ENCODE data around the gene SLC3A2. TPM values are rescaled to one million over a fixed set of nuclear protein-coding genes. Genes with fewer than 3 reads are reported as not detected.
"Not testable (repeated sequence)": the region's sequence is repeated elsewhere in the genome, so short reads cannot be mapped to it uniquely, and the experiment has no call there.

Gene SLC3A2
- total and polyA plus RNA-seq, 8 donors = 131 to 228 (median 180) TPM

GRCh38 chr11:62933285-62933684, 52.6 kb downstream of the SLC3A2 start:
- H3K27ac ChIP-seq = no peak overlapping the region
- peaks cover 0 to 4% of the 10 kb centered on the region in 2 donors for H3K9me3 ChIP-seq
- DNase-seq (no peak), ATAC-seq (no peak)
- H3K36me3 ChIP-seq = no peaks in the 10 kb centered on the region
- peaks cover 0 to 24% of the 10 kb centered on the region in 2 donors for H3K27me3 ChIP-seq
- H3K4me3 ChIP-seq = no peak overlapping the region
- intact Hi-C loops (cut with DNase I) = no loop called here
- no peaks in the 10 kb centered on the region for H3K4me1 ChIP-seq
- TF ChIP-seq, protein P1, sequence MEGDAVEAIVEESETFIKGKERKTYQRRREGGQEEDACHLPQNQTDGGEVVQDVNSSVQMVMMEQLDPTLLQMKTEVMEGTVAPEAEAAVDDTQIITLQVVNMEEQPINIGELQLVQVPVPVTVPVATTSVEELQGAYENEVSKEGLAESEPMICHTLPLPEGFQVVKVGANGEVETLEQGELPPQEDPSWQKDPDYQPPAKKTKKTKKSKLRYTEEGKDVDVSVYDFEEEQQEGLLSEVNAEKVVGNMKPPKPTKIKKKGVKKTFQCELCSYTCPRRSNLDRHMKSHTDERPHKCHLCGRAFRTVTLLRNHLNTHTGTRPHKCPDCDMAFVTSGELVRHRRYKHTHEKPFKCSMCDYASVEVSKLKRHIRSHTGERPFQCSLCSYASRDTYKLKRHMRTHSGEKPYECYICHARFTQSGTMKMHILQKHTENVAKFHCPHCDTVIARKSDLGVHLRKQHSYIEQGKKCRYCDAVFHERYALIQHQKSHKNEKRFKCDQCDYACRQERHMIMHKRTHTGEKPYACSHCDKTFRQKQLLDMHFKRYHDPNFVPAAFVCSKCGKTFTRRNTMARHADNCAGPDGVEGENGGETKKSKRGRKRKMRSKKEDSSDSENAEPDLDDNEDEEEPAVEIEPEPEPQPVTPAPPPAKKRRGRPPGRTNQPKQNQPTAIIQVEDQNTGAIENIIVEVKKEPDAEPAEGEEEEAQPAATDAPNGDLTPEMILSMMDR (IDR thresholded peaks at IDR 0.05) = no peak

GRCh38 chr11:62933750-62934495, 53.2 kb downstream of the SLC3A2 start:
- Histone ChIP-seq H3K27ac (no peak overlapping the region), H3K27me3 (peaks cover 0 to 17% of the 10 kb centered on the region in 2 donors), H3K9me3 (peaks cover 0 to 4% of the 10 kb centered on the region in 2 donors), H3K36me3 (no peaks in the 10 kb centered on the region), H3K4me3 (no peak overlapping the region), H3K4me1 (no peaks in the 10 kb centered on the region)
- TF ChIP-seq, protein P1 (IDR thresholded peaks at IDR 0.05) = no peak
- DNase-seq = no peak
- ATAC-seq = no peak
- intact Hi-C loops (cut with DNase I) = no loop called here

GRCh38 chr11:62934496-62934785, 53.7 kb downstream of the SLC3A2 start:
- H3K27me3 ChIP-seq = peaks cover 0 to 12% of the 10 kb centered on the region in 2 donors
- no peak overlapping the region for H3K27ac ChIP-seq
- no peak overlapping the region for H3K4me3 ChIP-seq
- no peaks in the 10 kb centered on the region for H3K36me3 ChIP-seq
- DNase-seq (no peak), ATAC-seq (no peak)
- no peaks in the 10 kb centered on the region for H3K4me1 ChIP-seq
- H3K9me3 ChIP-seq = peaks cover 0 to 4% of the 10 kb centered on the region in 2 donors
- TF ChIP-seq, protein P1 (IDR thresholded peaks at IDR 0.05) = no peak
- intact Hi-C loops (cut with DNase I) = no loop called here

DNA sequence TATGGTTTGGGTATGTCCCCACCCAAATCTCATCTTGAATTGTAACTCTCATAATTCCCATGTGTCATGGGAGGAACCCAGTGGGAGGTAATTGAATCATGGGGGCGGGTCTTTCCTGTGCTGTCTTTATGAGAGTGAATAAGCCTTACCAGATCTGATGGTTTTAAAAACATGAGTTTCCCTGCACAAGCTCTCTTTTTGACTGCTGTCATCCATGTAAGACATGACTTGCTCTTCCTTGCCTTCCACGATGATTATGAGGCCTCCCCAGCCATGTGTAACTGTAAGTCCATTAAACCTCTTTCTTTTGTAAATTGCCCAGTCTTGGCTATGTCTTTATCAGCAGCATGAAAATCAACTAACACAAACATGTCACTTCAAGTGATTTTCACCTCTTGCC, 56.8 kb downstream of the SLC3A2 start:
- ATAC-seq; intact Hi-C loops (cut with DNase I); H3K4me1 ChIP-seq: not testable (repeated sequence)

More for the DNA sequence above, 56.8 kb downstream of the SLC3A2 start:
- not testable (repeated sequence) for H3K27ac ChIP-seq, H3K36me3 ChIP-seq, H3K27me3 ChIP-seq, H3K4me3 ChIP-seq, DNase-seq, H3K9me3 ChIP-seq

Other genes with a start within 250 kb of the SLC3A2 start
- 100 to 1,000 TPM; 270 to 325 TPM for gene GANAB, start 234.3 kb upstream of the SLC3A2 start, total RNA-seq
- 100 to 1,000 TPM; 287 to 341 (median 312) TPM for gene GANAB, start 234.3 kb upstream of the SLC3A2 start, polyA plus RNA-seq (ENCODE audit: insufficient read length in 6 of 6)
- 10 to 100 TPM; 24.2 to 27.1 TPM for gene INTS5, start 227.6 kb upstream of the SLC3A2 start, total RNA-seq
- gene INTS5, start 227.6 kb upstream of the SLC3A2 start, polyA plus RNA-seq (ENCODE audit: insufficient read length in 6 of 6) = 10 to 100 TPM; 12.7 to 18.4 (median 17.5) TPM
- 10 to 100 TPM; 46.2 to 65.5 TPM for gene C11orf98, start 215.7 kb upstream of the SLC3A2 start, total RNA-seq
- 10 to 100 TPM; 42.6 to 64.7 (median 51.1) TPM for gene C11orf98, start 215.7 kb upstream of the SLC3A2 start, polyA plus RNA-seq (ENCODE audit: insufficient read length in 6 of 6)
- 10 to 100 TPM; 12.8 to 21.8 TPM for gene CSKMT, start 215.6 kb upstream of the SLC3A2 start, total RNA-seq
- 1 to 10 TPM; 5.1 to 7.4 (median 6.0) TPM for gene CSKMT, start 215.6 kb upstream of the SLC3A2 start, polyA plus RNA-seq (ENCODE audit: insufficient read length in 6 of 6)
- gene UQCC3, start 209.2 kb upstream of the SLC3A2 start, total RNA-seq = 1 to 10 TPM; 6.6 to 6.7 TPM
- gene UQCC3, start 209.2 kb upstream of the SLC3A2 start, polyA plus RNA-seq (ENCODE audit: insufficient read length in 6 of 6) = 1 to 10 TPM; 6.2 to 9.0 (median 6.8) TPM
- 1 to 10 TPM; 6.0 to 8.2 TPM for gene LBHD1, start 208.6 kb upstream of the SLC3A2 start, total RNA-seq
- 1 to 10 TPM; 4.4 to 9.9 (median 8.2) TPM for gene LBHD1, start 208.6 kb upstream of the SLC3A2 start, polyA plus RNA-seq (ENCODE audit: insufficient read length in 6 of 6)
- 10 to 100 TPM; 67.5 to 74.4 TPM for gene UBXN1, start 201.8 kb upstream of the SLC3A2 start, total RNA-seq
- 100 to 1,000 TPM; 140 to 169 (median 157) TPM for gene UBXN1, start 201.8 kb upstream of the SLC3A2 start, polyA plus RNA-seq (ENCODE audit: insufficient read length in 6 of 6)
- gene LRRN4CL, start 191.4 kb upstream of the SLC3A2 start, total RNA-seq = 1 to 10 TPM in 1 of 2 donors, under 1 TPM in 1; 0.32 to 2.0 TPM
- 1 to 10 TPM in 1 of 6 donors, under 1 TPM in 5; 0.32 to 1.2 (median 0.69) TPM for gene LRRN4CL, start 191.4 kb upstream of the SLC3A2 start, polyA plus RNA-seq (ENCODE audit: insufficient read length in 6 of 6)
- gene BSCL2, start 173.5 kb upstream of the SLC3A2 start, total RNA-seq = 100 to 1,000 TPM in 1 of 2 donors, 10 to 100 TPM in 1; 77.8 to 109 TPM
- gene BSCL2, start 173.5 kb upstream of the SLC3A2 start, polyA plus RNA-seq (ENCODE audit: insufficient read length in 6 of 6) = 10 to 100 TPM; 39.9 to 51.9 (median 46.3) TPM
- under 1 TPM in 1 of 2 donors, not detected in 1; 0.42 TPM for gene GNG3, start 173.2 kb upstream of the SLC3A2 start, total RNA-seq
- gene GNG3, start 173.2 kb upstream of the SLC3A2 start, polyA plus RNA-seq (ENCODE audit: insufficient read length in 6 of 6) = 1 to 10 TPM; 1.5 to 1.9 (median 1.6) TPM
- gene HNRNPUL2, start 153.4 kb upstream of the SLC3A2 start, total RNA-seq = 10 to 100 TPM; 31.8 to 43.2 TPM
- 10 to 100 TPM; 79.9 to 95.4 (median 91.2) TPM for gene HNRNPUL2, start 153.4 kb upstream of the SLC3A2 start, polyA plus RNA-seq (ENCODE audit: insufficient read length in 6 of 6)
- 10 to 100 TPM; 32.2 to 33.0 TPM for gene TTC9C, start 152.4 kb upstream of the SLC3A2 start, total RNA-seq
- 10 to 100 TPM; 36.9 to 43.4 (median 39.8) TPM for gene TTC9C, start 152.4 kb upstream of the SLC3A2 start, polyA plus RNA-seq (ENCODE audit: insufficient read length in 6 of 6)
- 10 to 100 TPM; 11.2 TPM for gene ZBTB3, start 126.7 kb upstream of the SLC3A2 start, total RNA-seq
- 1 to 10 TPM; 7.3 to 9.6 (median 8.3) TPM for gene ZBTB3, start 126.7 kb upstream of the SLC3A2 start, polyA plus RNA-seq (ENCODE audit: insufficient read length in 6 of 6)
- 10 to 100 TPM; 64.9 to 70.3 TPM for gene POLR2G, start 119.3 kb upstream of the SLC3A2 start, total RNA-seq
- gene POLR2G, start 119.3 kb upstream of the SLC3A2 start, polyA plus RNA-seq (ENCODE audit: insufficient read length in 6 of 6) = 100 to 1,000 TPM; 135 to 159 (median 148) TPM
- 10 to 100 TPM; 14.5 to 24.9 TPM for gene TAF6L, start 109.5 kb upstream of the SLC3A2 start, total RNA-seq
- 10 to 100 TPM; 26.6 to 35.2 (median 30.3) TPM for gene TAF6L, start 109.5 kb upstream of the SLC3A2 start, polyA plus RNA-seq (ENCODE audit: insufficient read length in 6 of 6)
- gene TMEM179B, start 93.5 kb upstream of the SLC3A2 start, total RNA-seq = 10 to 100 TPM; 52.7 to 58.7 TPM
- gene TMEM179B, start 93.5 kb upstream of the SLC3A2 start, polyA plus RNA-seq (ENCODE audit: insufficient read length in 6 of 6) = 10 to 100 TPM; 43.9 to 56.7 (median 49.8) TPM
- 10 to 100 TPM; 15.7 to 16.2 TPM for gene TMEM223, start 88.9 kb upstream of the SLC3A2 start, total RNA-seq
- gene TMEM223, start 88.9 kb upstream of the SLC3A2 start, polyA plus RNA-seq (ENCODE audit: insufficient read length in 6 of 6) = 10 to 100 TPM; 19.6 to 26.4 (median 20.7) TPM
- gene NXF1, start 75.5 kb upstream of the SLC3A2 start, total RNA-seq = 10 to 100 TPM; 67.8 to 73.0 TPM
- gene NXF1, start 75.5 kb upstream of the SLC3A2 start, polyA plus RNA-seq (ENCODE audit: insufficient read length in 6 of 6) = 100 to 1,000 TPM; 118 to 157 (median 134) TPM
- 10 to 100 TPM; 38.9 to 40.5 TPM for gene STX5, start 48.8 kb upstream of the SLC3A2 start, total RNA-seq
- gene STX5, start 48.8 kb upstream of the SLC3A2 start, polyA plus RNA-seq (ENCODE audit: insufficient read length in 6 of 6) = 10 to 100 TPM; 49.5 to 55.7 (median 51.2) TPM
- not detected for gene TEX54, start 48.1 kb upstream of the SLC3A2 start, total RNA-seq
- under 1 TPM in 2 of 6 donors, not detected in 4; 0.36 to 0.69 TPM for gene TEX54, start 48.1 kb upstream of the SLC3A2 start, polyA plus RNA-seq (ENCODE audit: insufficient read length in 6 of 6)
- gene WDR74, start 41.3 kb upstream of the SLC3A2 start, total RNA-seq = 10 to 100 TPM; 24.6 to 45.4 TPM
- gene WDR74, start 41.3 kb upstream of the SLC3A2 start, polyA plus RNA-seq (ENCODE audit: insufficient read length in 6 of 6) = 10 to 100 TPM; 36.1 to 54.0 (median 43.3) TPM
- 1 to 10 TPM; 1.2 to 2.3 TPM for gene CHRM1, start 40.5 kb downstream of the SLC3A2 start, total RNA-seq
- under 1 TPM; 0.34 to 0.71 (median 0.52) TPM for gene CHRM1, start 40.5 kb downstream of the SLC3A2 start, polyA plus RNA-seq (ENCODE audit: insufficient read length in 6 of 6)
- gene SLC22A6, start 104.1 kb downstream of the SLC3A2 start, total RNA-seq = not detected
- under 1 TPM in 5 of 6 donors, not detected in 1; 0.08 to 0.34 (median 0.14) TPM for gene SLC22A6, start 104.1 kb downstream of the SLC3A2 start, polyA plus RNA-seq (ENCODE audit: insufficient read length in 6 of 6)
- not detected for gene SLC22A8, start 134.9 kb downstream of the SLC3A2 start, total RNA-seq
- gene SLC22A8, start 134.9 kb downstream of the SLC3A2 start, polyA plus RNA-seq (ENCODE audit: insufficient read length in 6 of 6) = under 1 TPM in 5 of 6 donors, not detected in 1; 0.17 to 0.54 (median 0.37) TPM

All from left lung (tissue), 10 donors.